Panc1 (cell line): ENCODE results near the gene PAQR7. TPM values are rescaled to one million over a fixed set of nuclear protein-coding genes. Genes with fewer than 3 reads are reported as not detected.

Experiments used
- ATAC-seq: fragments of 200-7000 bp; cut with Tn5 transposase; 2 replicates; pipeline ENCODE4 v1.9.1; 2020; ENCODE audit warnings: mild to moderate bottlenecking, moderate library complexity
- BruUV-seq: library from RNA; stranded (reverse); fragments of 400-500 nt; replicated peaks from 2 replicates; lab custom pipeline; 2021; lab: Mats Ljungman, UMichigan
- CTCF ChIA-PET: fragments of 300-600 bp; sonication (Branson Sonifier 250); formaldehyde crosslinking; loops from one replicate; lab custom pipeline; 2022; ENCODE audit warnings: antibody characterized with exemption; lab: Charles Lee
- POLR2A ChIA-PET: fragments of 300-600 bp; sonication (Branson Sonifier 250); formaldehyde crosslinking; loops from one replicate; lab custom pipeline; 2022; ENCODE audit warnings: antibody characterized with exemption; lab: Charles Lee
- DNase-seq: peaks from one replicate; pipeline ENCODE4 v3.0.0-alpha.2; 2010; ENCODE audit warnings: low read depth, low spot score
- H3K27ac ChIP-seq: 2 replicates; pipeline ENCODE4 v1.5.1; 2011; ENCODE audit warnings: mild to moderate bottlenecking, low read length, inconsistent platforms
- H3K27me3 ChIP-seq: fragments of 200-500 bp; sonication (Bioruptor generic); 2 replicates; pipeline ENCODE4 v1.6.0; 2014; ENCODE audit warnings: low read length, inconsistent platforms; ENCODE audit not compliant: control insufficient read depth, insufficient read depth
- H3K36me3 ChIP-seq: fragments of 200-500 bp; sonication (Bioruptor generic); 2 replicates; pipeline ENCODE4 v1.5.1; 2014; ENCODE audit warnings: inconsistent platforms, mild to moderate bottlenecking, low read length, moderate library complexity; ENCODE audit not compliant: control insufficient read depth, insufficient read depth
- H3K4me1 ChIP-seq: 2 replicates; pipeline ENCODE4 v1.5.1; 2011; ENCODE audit warnings: inconsistent platforms, mild to moderate bottlenecking, low read length, moderate library complexity; ENCODE audit not compliant: control insufficient read depth, insufficient read depth
- H3K4me3 ChIP-seq, 2 experiments: 2 replicates each; pipeline ENCODE4 v1.5.1; 2011 to 2012; ENCODE audit warnings: low read depth in 2 of 2, low read length in 2 of 2, mild to moderate bottlenecking in 2 of 2, inconsistent platforms in 1 of 2, moderate library complexity in 1 of 2
- H3K9me3 ChIP-seq: fragments of 200-500 bp; sonication (Bioruptor generic); 2 replicates; pipeline ENCODE4 v1.5.1; 2014; ENCODE audit warnings: low read depth, mild to moderate bottlenecking, inconsistent platforms, low read length, moderate library complexity; ENCODE audit not compliant: control insufficient read depth, insufficient read depth
- POLR2AphosphoS5 ChIP-seq: IDR thresholded peaks from 2 replicates; pipeline ENCODE4 v1.6.1; 2012; ENCODE audit warnings: mild to moderate bottlenecking, low read depth, low read length, moderate library complexity
- SIN3A ChIP-seq: IDR thresholded peaks from 2 replicates; pipeline ENCODE4 v1.6.1; 2012; ENCODE audit warnings: low read depth, mild to moderate bottlenecking, low read length, moderate library complexity, borderline replicate concordance; ENCODE audit not compliant: insufficient read depth
- TCF7L2 ChIP-seq: IDR thresholded peaks from 2 replicates; pipeline ENCODE4 v1.6.1; 2011; ENCODE audit warnings: mild to moderate bottlenecking, low read depth, low read length, inconsistent platforms
- in situ Hi-C: cut with HindIII; loops from 2 replicates; pipeline ENCODE4 v1.10.0; 2016; ENCODE audit warnings: low sequenced_read_pairs, low pct_unique_long_range_greater_than_20kb
- intact Hi-C: fragments of 100-400 bp; cut with micrococcal nuclease; formaldehyde crosslinking; loops from one replicate; pipeline ENCODE4 v1.10.0; 2022; ENCODE audit not compliant: unreplicated experiment
- total RNA-seq: library from RNA; stranded (reverse); gene quantifications from one replicate; pipeline ENCODE4 v1.2.1, GENCODE V29; 2021; ENCODE audit not compliant: unreplicated experiment
- TF ChIP-seq, protein P1 (sequence below): fragments of 450-650 bp; IDR thresholded peaks from 2 replicates; pipeline ENCODE4 v1.5.1; 2017; ENCODE audit warnings: mild to moderate bottlenecking
- TF ChIP-seq, protein P2 (sequence below), 2 experiments: IDR thresholded peaks; 2 replicates each; pipeline ENCODE4 v1.6.1; 2011 to 2012; ENCODE audit warnings: low read depth in 2 of 2, control low read depth in 1 of 2, low read length in 1 of 2, mild to moderate bottlenecking in 1 of 2, moderate library complexity in 1 of 2; ENCODE audit not compliant: insufficient read depth in 1 of 2

The PAQR7 gene
- total RNA-seq, 1 experiment from 2014 or later, result 30.9 TPM

GRCh38 chr1:25819491-25820246 lies 55.8 kb downstream of the PAQR7 start, which contains the start of gene MTFR1L:
Gene MTFR1L, plus strand, starts transcription at chr1:25819954. Its CDS starts 3,151 bp downstream, at chr1:25823105.
- H3K4me1 ChIP-seq, result peaks cover 30% of the 10 kb centered on the region
- in situ Hi-C loops, result no loop called here
- peak within 1 kb of the TSS; percentile 86 for H3K27ac ChIP-seq
- TF ChIP-seq SIN3A, result peak; percentile 70; the same call in 1 of the 2 replicates
- TF ChIP-seq, protein P1, sequence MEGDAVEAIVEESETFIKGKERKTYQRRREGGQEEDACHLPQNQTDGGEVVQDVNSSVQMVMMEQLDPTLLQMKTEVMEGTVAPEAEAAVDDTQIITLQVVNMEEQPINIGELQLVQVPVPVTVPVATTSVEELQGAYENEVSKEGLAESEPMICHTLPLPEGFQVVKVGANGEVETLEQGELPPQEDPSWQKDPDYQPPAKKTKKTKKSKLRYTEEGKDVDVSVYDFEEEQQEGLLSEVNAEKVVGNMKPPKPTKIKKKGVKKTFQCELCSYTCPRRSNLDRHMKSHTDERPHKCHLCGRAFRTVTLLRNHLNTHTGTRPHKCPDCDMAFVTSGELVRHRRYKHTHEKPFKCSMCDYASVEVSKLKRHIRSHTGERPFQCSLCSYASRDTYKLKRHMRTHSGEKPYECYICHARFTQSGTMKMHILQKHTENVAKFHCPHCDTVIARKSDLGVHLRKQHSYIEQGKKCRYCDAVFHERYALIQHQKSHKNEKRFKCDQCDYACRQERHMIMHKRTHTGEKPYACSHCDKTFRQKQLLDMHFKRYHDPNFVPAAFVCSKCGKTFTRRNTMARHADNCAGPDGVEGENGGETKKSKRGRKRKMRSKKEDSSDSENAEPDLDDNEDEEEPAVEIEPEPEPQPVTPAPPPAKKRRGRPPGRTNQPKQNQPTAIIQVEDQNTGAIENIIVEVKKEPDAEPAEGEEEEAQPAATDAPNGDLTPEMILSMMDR, result no peak
- TF ChIP-seq POLR2AphosphoS5, result peak; percentile 86
- intact Hi-C loops, result no loop called here
- CTCF ChIA-PET, result no interaction called here
- H3K4me3 ChIP-seq, result peak within 1 kb of the TSS; percentile 73 to 94
- no peaks in the 10 kb centered on the region for H3K27me3 ChIP-seq
- no peaks in the 10 kb centered on the region; the same call in 1 of the 2 replicates for H3K36me3 ChIP-seq
- BruUV-seq, result no TSS peak
- DNase-seq, result peak; percentile 28
- no peaks in the 10 kb centered on the region for H3K9me3 ChIP-seq
- POLR2A ChIA-PET, result interaction anchor here (0.6 to 1.0 kb wide), 5 partner anchors 19 to 392 kb away, joined by 3 to 7 read pairs (median 4); no protein-coding TSS in a partner anchor
- peak; percentile 92 for ATAC-seq

GRCh38 chr1:25818569-25818968 lies 56.9 kb downstream of the PAQR7 start:
- no TSS peak for BruUV-seq
- Histone ChIP-seq H3K9me3 (no peaks in the 10 kb centered on the region), H3K36me3 (no peaks in the 10 kb centered on the region; the same call in 1 of the 2 replicates), H3K27me3 (no peaks in the 10 kb centered on the region), H3K27ac (peak overlapping the region; percentile 86), H3K4me3 (peak overlapping the region; percentile 73 to 94), H3K4me1 (peaks cover 30% of the 10 kb centered on the region)
- in situ Hi-C loops, result no loop called here
- DNase-seq (no peak), ATAC-seq (no peak)
- intact Hi-C loops, result no loop called here
- TF ChIP-seq, protein P2, sequence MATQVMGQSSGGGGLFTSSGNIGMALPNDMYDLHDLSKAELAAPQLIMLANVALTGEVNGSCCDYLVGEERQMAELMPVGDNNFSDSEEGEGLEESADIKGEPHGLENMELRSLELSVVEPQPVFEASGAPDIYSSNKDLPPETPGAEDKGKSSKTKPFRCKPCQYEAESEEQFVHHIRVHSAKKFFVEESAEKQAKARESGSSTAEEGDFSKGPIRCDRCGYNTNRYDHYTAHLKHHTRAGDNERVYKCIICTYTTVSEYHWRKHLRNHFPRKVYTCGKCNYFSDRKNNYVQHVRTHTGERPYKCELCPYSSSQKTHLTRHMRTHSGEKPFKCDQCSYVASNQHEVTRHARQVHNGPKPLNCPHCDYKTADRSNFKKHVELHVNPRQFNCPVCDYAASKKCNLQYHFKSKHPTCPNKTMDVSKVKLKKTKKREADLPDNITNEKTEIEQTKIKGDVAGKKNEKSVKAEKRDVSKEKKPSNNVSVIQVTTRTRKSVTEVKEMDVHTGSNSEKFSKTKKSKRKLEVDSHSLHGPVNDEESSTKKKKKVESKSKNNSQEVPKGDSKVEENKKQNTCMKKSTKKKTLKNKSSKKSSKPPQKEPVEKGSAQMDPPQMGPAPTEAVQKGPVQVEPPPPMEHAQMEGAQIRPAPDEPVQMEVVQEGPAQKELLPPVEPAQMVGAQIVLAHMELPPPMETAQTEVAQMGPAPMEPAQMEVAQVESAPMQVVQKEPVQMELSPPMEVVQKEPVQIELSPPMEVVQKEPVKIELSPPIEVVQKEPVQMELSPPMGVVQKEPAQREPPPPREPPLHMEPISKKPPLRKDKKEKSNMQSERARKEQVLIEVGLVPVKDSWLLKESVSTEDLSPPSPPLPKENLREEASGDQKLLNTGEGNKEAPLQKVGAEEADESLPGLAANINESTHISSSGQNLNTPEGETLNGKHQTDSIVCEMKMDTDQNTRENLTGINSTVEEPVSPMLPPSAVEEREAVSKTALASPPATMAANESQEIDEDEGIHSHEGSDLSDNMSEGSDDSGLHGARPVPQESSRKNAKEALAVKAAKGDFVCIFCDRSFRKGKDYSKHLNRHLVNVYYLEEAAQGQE (IDR thresholded peaks at IDR 0.05; ENCODE audit: insufficient read depth in 1 of 2, low read depth in 2 of 2, low read length in 1 of 2), result no peak
- TF ChIP-seq SIN3A, result no peak
- TF ChIP-seq, protein P1, result no peak
- no peak for TF ChIP-seq POLR2AphosphoS5
- TF ChIP-seq TCF7L2, result no peak
- CTCF ChIA-PET, result interaction anchor here (0.8 kb wide), 1 partner anchor 200 kb away, joined by 3 read pairs; no protein-coding TSS in a partner anchor
- POLR2A ChIA-PET, result no interaction called here
